GM19395 (cell line): Measurements from ENCODE around the gene OR51V1.
"Not testable (repeated sequence)": the region's sequence is repeated elsewhere in the genome, so short reads cannot be mapped to it uniquely, and the experiment has no call there.

Experiments
- ATAC-seq: cut with Tn5 transposase; IDR thresholded peaks from one replicate; pipeline ENCODE4 v1.9.1; 2021; ENCODE audit warnings: mild to moderate bottlenecking, moderate library complexity; ENCODE audit not compliant: unreplicated experiment

The OR51V1 gene

GRCh38 chr11:5200582-5200981, at the start of gene OR51V1:
Gene OR51V1, minus strand, starts transcription at chr11:5200682. Its CDS starts 0 bp downstream, at chr11:5200682.
- ATAC-seq, result no peak

- not testable (repeated sequence) for ATAC-seq
Measured at GRCh38 chr11:5249807-5250396, 49.4 kb upstream of the OR51V1 start, which contains the start of gene HBG1. Gene HBG1, minus strand, starts transcription at chr11:5249857. Its CDS starts 53 bp downstream, at chr11:5249804.

- ATAC-seq, result not testable (repeated sequence)
Measured at GRCh38 chr11:5248498-5248897, 48.0 kb upstream of the OR51V1 start.

GRCh38 chr11:5247472-5248192, 47.1 kb upstream of the OR51V1 start:
- ATAC-seq, result no peak

- no peak for ATAC-seq
Measured at GRCh38 chr11:5246772-5247471, 46.4 kb upstream of the OR51V1 start.

GRCh38 chr11:5245155-5245554, 44.7 kb upstream of the OR51V1 start:
- ATAC-seq, result no peak

GRCh38 chr11:5243816-5244180, 43.3 kb upstream of the OR51V1 start:
- no peak for ATAC-seq

GRCh38 chr11:5242933-5243815, 42.7 kb upstream of the OR51V1 start:
- ATAC-seq, result peak; percentile 66

- no peak for ATAC-seq
Measured at GRCh38 chr11:5242208-5242607, 41.7 kb upstream of the OR51V1 start.

- no peak for ATAC-seq
Measured at GRCh38 chr11:5241458-5241857, 41.0 kb upstream of the OR51V1 start.

GRCh38 chr11:5240458-5240857, 40.0 kb upstream of the OR51V1 start:
- no peak for ATAC-seq

GRCh38 chr11:5240056-5240455, 39.6 kb upstream of the OR51V1 start:
- no peak for ATAC-seq

GRCh38 chr11:5239046-5239445, 38.6 kb upstream of the OR51V1 start:
- no peak for ATAC-seq

- ATAC-seq, result no peak
Measured at GRCh38 chr11:5238486-5238885, 38.0 kb upstream of the OR51V1 start.

GRCh38 chr11:5237420-5237819, 36.9 kb upstream of the OR51V1 start:
- ATAC-seq, result no peak

- no peak for ATAC-seq
Measured at GRCh38 chr11:5235364-5236095, 35.0 kb upstream of the OR51V1 start.

- peak; percentile 90 for ATAC-seq
Measured at GRCh38 chr11:5234381-5234834, 33.9 kb upstream of the OR51V1 start, which contains the start of gene HBD. Gene HBD, minus strand, starts transcription at chr11:5234483. Its CDS starts 50 bp downstream, at chr11:5234433.

GRCh38 chr11:5233307-5233706, 32.8 kb upstream of the OR51V1 start:
- ATAC-seq, result no peak

GRCh38 chr11:5232821-5233220, 32.3 kb upstream of the OR51V1 start:
- ATAC-seq, result no peak

GRCh38 chr11:5232176-5232575, 31.7 kb upstream of the OR51V1 start:
- ATAC-seq, result no peak
